Measurements from ENCODE around the gene KRT77. TPM values are rescaled to one million over a fixed set of nuclear protein-coding genes. Genes with fewer than 3 reads are reported as not detected.

The KRT77 gene
- total RNA-seq, 1 donor from 2014 or later = 2.5 TPM

DNA sequence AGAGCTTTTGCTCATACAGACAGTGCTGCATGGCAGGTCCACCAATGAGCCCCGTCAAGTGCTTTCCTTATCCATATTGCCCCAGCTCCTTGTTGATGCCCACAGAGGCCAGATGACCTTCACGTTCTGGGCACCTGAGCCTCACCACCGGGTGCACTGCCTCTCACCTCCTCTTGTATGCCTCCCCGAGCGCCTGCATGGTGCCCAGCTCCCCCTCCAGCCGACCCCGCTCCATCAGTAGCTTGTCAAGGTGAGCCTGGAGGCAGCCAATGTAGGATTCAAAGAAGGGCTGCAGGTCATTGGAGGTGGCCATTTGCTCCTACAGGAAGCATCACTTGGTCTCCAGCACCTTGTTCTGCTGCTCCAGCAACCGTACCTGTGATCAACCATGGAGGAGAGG, 31.8 kb upstream of the KRT77 start:
- Histone ChIP-seq H3K36me3 (no peaks in the 10 kb centered on the region), H3K4me1 (no peaks in the 10 kb centered on the region), H3K9me3 (no peaks in the 10 kb centered on the region), H3K27me3 (no peaks in the 10 kb centered on the region), H3K4me3 (no peak overlapping the region), H3K27ac (no peak overlapping the region)
- no peak for DNase-seq (ENCODE audit: extremely low spot score in 2 of 2)
- intact Hi-C loops (cut with DNase I) = no loop called here
- no peak for TF ChIP-seq POLR2AphosphoS5 (IDR thresholded peaks at IDR 0.05; ENCODE audit: insufficient read depth in 1 of 2, low read depth in 1 of 2)
- TF ChIP-seq CTCF (IDR thresholded peaks at IDR 0.05) = no peak
- TF ChIP-seq POLR2A (IDR thresholded peaks at IDR 0.05) = no peak

- no peaks in the 10 kb centered on the region for H3K9me3 ChIP-seq
- intact Hi-C loops (cut with DNase I) = no loop called here
- H3K27me3 ChIP-seq = no peaks in the 10 kb centered on the region
- H3K36me3 ChIP-seq = no peaks in the 10 kb centered on the region
- no peaks in the 10 kb centered on the region for H3K4me1 ChIP-seq
- H3K4me3 ChIP-seq = no peak overlapping the region
- no peak for DNase-seq (ENCODE audit: extremely low spot score in 2 of 2)
- no peak overlapping the region for H3K27ac ChIP-seq
- TF ChIP-seq POLR2AphosphoS5 (IDR thresholded peaks at IDR 0.05; ENCODE audit: insufficient read depth in 1 of 2, low read depth in 1 of 2) (no peak), CTCF (IDR thresholded peaks at IDR 0.05) (no peak), POLR2A (IDR thresholded peaks at IDR 0.05) (no peak)
Observed at GRCh38 chr12:52730793-52731192, 27.5 kb upstream of the KRT77 start.

GRCh38 chr12:52730383-52730782, 27.1 kb upstream of the KRT77 start:
- Histone ChIP-seq H3K4me1 (no peaks in the 10 kb centered on the region), H3K27me3 (no peaks in the 10 kb centered on the region), H3K4me3 (no peak overlapping the region), H3K9me3 (no peaks in the 10 kb centered on the region), H3K27ac (no peak overlapping the region), H3K36me3 (no peaks in the 10 kb centered on the region)
- intact Hi-C loops (cut with DNase I) = no loop called here
- DNase-seq (ENCODE audit: extremely low spot score in 2 of 2) = no peak
- no peak for TF ChIP-seq CTCF (IDR thresholded peaks at IDR 0.05)
- no peak for TF ChIP-seq POLR2AphosphoS5 (IDR thresholded peaks at IDR 0.05; ENCODE audit: insufficient read depth in 1 of 2, low read depth in 1 of 2)
- no peak for TF ChIP-seq POLR2A (IDR thresholded peaks at IDR 0.05)

- no peak for DNase-seq (ENCODE audit: extremely low spot score in 2 of 2)
- Histone ChIP-seq H3K9me3 (no peaks in the 10 kb centered on the region), H3K27ac (no peak overlapping the region), H3K27me3 (no peaks in the 10 kb centered on the region), H3K4me3 (no peak overlapping the region), H3K4me1 (no peaks in the 10 kb centered on the region), H3K36me3 (no peaks in the 10 kb centered on the region)
- intact Hi-C loops (cut with DNase I) = no loop called here
- TF ChIP-seq POLR2AphosphoS5 (IDR thresholded peaks at IDR 0.05; ENCODE audit: insufficient read depth in 1 of 2, low read depth in 1 of 2) (no peak), CTCF (IDR thresholded peaks at IDR 0.05) (no peak), POLR2A (IDR thresholded peaks at IDR 0.05) (no peak)
Observed at GRCh38 chr12:52729147-52729546, 25.8 kb upstream of the KRT77 start.

- Histone ChIP-seq H3K27me3 (no peaks in the 10 kb centered on the region), H3K27ac (no peak overlapping the region), H3K36me3 (no peaks in the 10 kb centered on the region), H3K4me1 (no peaks in the 10 kb centered on the region), H3K4me3 (no peak overlapping the region), H3K9me3 (no peaks in the 10 kb centered on the region)
- intact Hi-C loops (cut with DNase I) = no loop called here
- no peak for TF ChIP-seq POLR2AphosphoS5 (IDR thresholded peaks at IDR 0.05; ENCODE audit: insufficient read depth in 1 of 2, low read depth in 1 of 2)
- no peak for TF ChIP-seq CTCF (IDR thresholded peaks at IDR 0.05)
- TF ChIP-seq POLR2A (IDR thresholded peaks at IDR 0.05) = no peak
- DNase-seq (ENCODE audit: extremely low spot score in 2 of 2) = no peak
Observed at GRCh38 chr12:52728374-52728773, 25.1 kb upstream of the KRT77 start.

Data from vagina (tissue), 2 donors.